Right lobe of liver (tissue), 4 donors: ENCODE results near the gene TOE1.

Experiments
- CTCF ChIP-seq, 4 donors: fragments of 200-600 bp in 3 of 4; fragments of 450-650 bp in 1 of 4; IDR thresholded peaks; one replicate each; pipeline versions ENCODE4 v1.5.1 to v1.8.0; 2016 to 2022; ENCODE audit warnings: antibody characterized with exemption in 4 of 4, mild to moderate bottlenecking in 2 of 4
- POLR2A ChIP-seq: fragments of 450-650 bp; IDR thresholded peaks from one replicate; pipeline ENCODE4 v1.6.1; 2017; ENCODE audit warnings: antibody characterized with exemption, mild to moderate bottlenecking
- donor health status: DM: no; HTN: no; CAD: no.
- donor health status: DM: no; HTN: no; CAD: no.
- donor health status: DM: no; HTN: yes; CAD: no.

DNA sequence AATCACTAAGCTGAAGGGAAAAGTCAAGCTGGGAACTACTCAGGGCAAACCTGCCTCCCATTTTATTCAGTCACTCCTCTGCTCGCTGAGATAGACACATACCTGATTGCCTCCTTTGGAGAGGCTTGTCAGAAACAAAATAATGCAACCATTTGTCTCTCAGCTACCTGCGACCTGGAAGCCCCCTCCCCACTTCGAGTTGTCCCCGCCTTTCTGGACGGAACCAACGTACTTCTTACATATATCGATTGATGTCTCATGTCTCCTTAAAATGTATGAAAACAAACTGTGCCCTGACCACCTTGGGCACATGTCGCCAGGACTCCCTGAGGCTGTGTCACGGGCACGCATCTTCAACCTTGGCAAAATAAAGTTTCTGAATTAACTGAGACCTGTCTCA is 34.7 kb upstream of the TOE1 start:
- TF ChIP-seq CTCF (IDR thresholded peaks at IDR 0.05) (no peak), POLR2A (no peak)
